ENCODE measurements around the gene RPS19BP1. TPM values are rescaled to one million over a fixed set of nuclear protein-coding genes. Genes with fewer than 3 reads are reported as not detected.

RPS19BP1 gene
- total and polyA plus RNA-seq, 2 of the 8 experiments (the other 6 are each of a cell fraction or from before 2014, with no cell fraction given) = 77.9 to 97.9 TPM

DNA sequence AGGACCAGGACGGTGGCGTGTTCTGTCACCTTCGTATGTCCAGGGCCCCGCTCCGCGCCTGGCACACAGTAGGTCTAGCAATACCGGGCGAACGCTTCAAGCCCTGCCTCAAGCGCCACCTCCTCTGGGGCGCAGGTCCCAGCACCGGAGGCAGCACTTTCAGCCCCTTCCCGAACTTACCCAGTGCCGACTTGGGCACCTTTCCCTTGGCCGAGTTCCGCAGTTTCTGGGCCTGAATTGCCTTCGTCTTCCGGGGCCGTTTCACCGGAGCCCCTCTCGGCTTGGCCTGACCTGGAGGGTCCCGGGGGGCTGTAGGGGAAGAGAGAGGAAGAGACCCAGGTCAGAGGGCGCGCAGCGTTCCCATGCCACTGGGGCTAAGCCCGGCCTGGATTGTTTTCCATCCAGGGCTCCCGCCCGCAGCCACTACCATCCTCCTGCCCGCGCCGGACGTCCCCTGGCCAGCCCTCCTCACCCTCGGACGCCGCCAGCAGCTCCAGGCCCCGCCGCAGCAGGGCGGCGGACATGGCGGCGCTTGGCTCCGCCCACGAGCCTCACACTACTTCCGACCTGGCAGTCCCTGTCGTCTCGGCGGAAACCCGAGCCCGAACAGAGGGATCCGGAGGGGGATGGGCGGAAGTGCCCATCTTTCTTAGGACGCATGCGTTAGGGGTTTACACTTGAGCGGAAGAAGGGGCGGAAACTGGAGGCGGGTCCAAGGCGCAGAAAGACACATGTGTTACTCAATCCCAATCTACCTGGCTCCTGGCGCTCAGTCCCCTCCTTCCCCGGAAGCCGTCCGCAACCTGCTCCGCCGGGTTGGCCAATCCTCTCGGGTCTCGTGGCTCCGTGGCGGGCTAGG lies at the start of gene RPS19BP1 (continued):
- TF ChIP-seq, protein P1, sequence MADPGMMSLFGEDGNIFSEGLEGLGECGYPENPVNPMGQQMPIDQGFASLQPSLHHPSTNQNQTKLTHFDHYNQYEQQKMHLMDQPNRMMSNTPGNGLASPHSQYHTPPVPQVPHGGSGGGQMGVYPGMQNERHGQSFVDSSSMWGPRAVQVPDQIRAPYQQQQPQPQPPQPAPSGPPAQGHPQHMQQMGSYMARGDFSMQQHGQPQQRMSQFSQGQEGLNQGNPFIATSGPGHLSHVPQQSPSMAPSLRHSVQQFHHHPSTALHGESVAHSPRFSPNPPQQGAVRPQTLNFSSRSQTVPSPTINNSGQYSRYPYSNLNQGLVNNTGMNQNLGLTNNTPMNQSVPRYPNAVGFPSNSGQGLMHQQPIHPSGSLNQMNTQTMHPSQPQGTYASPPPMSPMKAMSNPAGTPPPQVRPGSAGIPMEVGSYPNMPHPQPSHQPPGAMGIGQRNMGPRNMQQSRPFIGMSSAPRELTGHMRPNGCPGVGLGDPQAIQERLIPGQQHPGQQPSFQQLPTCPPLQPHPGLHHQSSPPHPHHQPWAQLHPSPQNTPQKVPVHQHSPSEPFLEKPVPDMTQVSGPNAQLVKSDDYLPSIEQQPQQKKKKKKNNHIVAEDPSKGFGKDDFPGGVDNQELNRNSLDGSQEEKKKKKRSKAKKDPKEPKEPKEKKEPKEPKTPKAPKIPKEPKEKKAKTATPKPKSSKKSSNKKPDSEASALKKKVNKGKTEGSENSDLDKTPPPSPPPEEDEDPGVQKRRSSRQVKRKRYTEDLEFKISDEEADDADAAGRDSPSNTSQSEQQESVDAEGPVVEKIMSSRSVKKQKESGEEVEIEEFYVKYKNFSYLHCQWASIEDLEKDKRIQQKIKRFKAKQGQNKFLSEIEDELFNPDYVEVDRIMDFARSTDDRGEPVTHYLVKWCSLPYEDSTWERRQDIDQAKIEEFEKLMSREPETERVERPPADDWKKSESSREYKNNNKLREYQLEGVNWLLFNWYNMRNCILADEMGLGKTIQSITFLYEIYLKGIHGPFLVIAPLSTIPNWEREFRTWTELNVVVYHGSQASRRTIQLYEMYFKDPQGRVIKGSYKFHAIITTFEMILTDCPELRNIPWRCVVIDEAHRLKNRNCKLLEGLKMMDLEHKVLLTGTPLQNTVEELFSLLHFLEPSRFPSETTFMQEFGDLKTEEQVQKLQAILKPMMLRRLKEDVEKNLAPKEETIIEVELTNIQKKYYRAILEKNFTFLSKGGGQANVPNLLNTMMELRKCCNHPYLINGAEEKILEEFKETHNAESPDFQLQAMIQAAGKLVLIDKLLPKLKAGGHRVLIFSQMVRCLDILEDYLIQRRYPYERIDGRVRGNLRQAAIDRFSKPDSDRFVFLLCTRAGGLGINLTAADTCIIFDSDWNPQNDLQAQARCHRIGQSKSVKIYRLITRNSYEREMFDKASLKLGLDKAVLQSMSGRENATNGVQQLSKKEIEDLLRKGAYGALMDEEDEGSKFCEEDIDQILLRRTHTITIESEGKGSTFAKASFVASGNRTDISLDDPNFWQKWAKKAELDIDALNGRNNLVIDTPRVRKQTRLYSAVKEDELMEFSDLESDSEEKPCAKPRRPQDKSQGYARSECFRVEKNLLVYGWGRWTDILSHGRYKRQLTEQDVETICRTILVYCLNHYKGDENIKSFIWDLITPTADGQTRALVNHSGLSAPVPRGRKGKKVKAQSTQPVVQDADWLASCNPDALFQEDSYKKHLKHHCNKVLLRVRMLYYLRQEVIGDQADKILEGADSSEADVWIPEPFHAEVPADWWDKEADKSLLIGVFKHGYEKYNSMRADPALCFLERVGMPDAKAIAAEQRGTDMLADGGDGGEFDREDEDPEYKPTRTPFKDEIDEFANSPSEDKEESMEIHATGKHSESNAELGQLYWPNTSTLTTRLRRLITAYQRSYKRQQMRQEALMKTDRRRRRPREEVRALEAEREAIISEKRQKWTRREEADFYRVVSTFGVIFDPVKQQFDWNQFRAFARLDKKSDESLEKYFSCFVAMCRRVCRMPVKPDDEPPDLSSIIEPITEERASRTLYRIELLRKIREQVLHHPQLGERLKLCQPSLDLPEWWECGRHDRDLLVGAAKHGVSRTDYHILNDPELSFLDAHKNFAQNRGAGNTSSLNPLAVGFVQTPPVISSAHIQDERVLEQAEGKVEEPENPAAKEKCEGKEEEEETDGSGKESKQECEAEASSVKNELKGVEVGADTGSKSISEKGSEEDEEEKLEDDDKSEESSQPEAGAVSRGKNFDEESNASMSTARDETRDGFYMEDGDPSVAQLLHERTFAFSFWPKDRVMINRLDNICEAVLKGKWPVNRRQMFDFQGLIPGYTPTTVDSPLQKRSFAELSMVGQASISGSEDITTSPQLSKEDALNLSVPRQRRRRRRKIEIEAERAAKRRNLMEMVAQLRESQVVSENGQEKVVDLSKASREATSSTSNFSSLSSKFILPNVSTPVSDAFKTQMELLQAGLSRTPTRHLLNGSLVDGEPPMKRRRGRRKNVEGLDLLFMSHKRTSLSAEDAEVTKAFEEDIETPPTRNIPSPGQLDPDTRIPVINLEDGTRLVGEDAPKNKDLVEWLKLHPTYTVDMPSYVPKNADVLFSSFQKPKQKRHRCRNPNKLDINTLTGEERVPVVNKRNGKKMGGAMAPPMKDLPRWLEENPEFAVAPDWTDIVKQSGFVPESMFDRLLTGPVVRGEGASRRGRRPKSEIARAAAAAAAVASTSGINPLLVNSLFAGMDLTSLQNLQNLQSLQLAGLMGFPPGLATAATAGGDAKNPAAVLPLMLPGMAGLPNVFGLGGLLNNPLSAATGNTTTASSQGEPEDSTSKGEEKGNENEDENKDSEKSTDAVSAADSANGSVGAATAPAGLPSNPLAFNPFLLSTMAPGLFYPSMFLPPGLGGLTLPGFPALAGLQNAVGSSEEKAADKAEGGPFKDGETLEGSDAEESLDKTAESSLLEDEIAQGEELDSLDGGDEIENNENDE (IDR thresholded peaks at IDR 0.05; ENCODE audit: insufficient replicate concordance, low read length) = no peak
- TF ChIP-seq SIN3A (conservative IDR thresholded peaks at IDR 0.05 in 1 of 2, IDR thresholded peaks at IDR 0.05 in 1 of 2; ENCODE audit: low read depth in 1 of 2, low read length in 2 of 2) (peak; percentile 69 to 89; a peak in 3 of 4 replicates), SP1 (IDR thresholded peaks at IDR 0.05; ENCODE audit: low read depth, low read length) (peak; percentile 68; the same call in 1 of the 2 replicates), GTF2F1 (IDR thresholded peaks at IDR 0.05; ENCODE audit: borderline replicate concordance, low read depth, low read length) (peak; percentile 88; the same call in 1 of the 2 replicates), RAD21 (IDR thresholded peaks at IDR 0.05 in 1 of 2, conservative IDR thresholded peaks at IDR 0.05 in 1 of 2; ENCODE audit: low read depth in 2 of 2, low read length in 2 of 2) (no peak), TEAD4 (IDR thresholded peaks at IDR 0.05; ENCODE audit: low read depth, low read length) (no peak), RFX5 (IDR thresholded peaks at IDR 0.05; ENCODE audit: borderline replicate concordance, low read depth, low read length) (no peak)
